Rectal smooth muscle tissue (tissue), 1 donor: ENCODE data around the gene ACKR4.
"Not testable (repeated sequence)": the region's sequence is repeated elsewhere in the genome, so short reads cannot be mapped to it uniquely, and the experiment has no call there.

Experiments
- H3K27ac ChIP-seq: one replicate; pipeline ENCODE4 v1.7.0; 2013; ENCODE audit warnings: low read depth, low read length, inconsistent platforms
- H3K27me3 ChIP-seq: one replicate; pipeline ENCODE4 v1.7.0; 2013; ENCODE audit warnings: low read length; ENCODE audit not compliant: control insufficient read depth, insufficient read depth
- H3K36me3 ChIP-seq: one replicate; pipeline ENCODE4 v1.7.0; 2013; ENCODE audit warnings: low read length; ENCODE audit not compliant: control insufficient read depth, insufficient read depth
- H3K4me1 ChIP-seq: one replicate; pipeline ENCODE4 v1.7.0; 2013; ENCODE audit warnings: low read length; ENCODE audit not compliant: control insufficient read depth, insufficient read depth
- H3K4me3 ChIP-seq: one replicate; pipeline ENCODE4 v1.7.0; 2013; ENCODE audit warnings: low read length
- H3K9ac ChIP-seq: one replicate; pipeline ENCODE4 v1.7.0; 2013; ENCODE audit warnings: low read length

The ACKR4 gene

DNA sequence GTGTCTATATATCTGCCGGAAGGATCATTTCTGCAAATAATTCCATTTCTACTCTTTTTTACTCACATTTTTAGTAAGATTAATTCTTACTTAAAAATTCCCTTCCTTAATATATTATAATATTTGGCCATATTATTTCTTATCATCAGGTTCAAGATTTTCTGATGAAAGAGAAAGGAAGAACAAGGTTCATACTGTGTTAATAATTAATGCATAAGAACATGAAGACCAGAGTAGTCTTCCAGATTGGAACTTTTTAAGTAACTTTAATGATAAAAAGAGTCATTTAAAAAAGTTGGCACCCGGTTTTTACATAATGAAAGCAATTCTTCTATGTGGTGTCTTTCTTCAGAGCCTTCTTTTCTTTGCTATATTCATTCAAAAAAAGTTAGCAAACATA lies 590 bp downstream of the ACKR4 start:
- Histone ChIP-seq H3K27ac (no peak overlapping the region), H3K4me1 (no peaks in the 10 kb centered on the region), H3K27me3 (no peaks in the 10 kb centered on the region), H3K9ac (no peak overlapping the region), H3K36me3 (no peaks in the 10 kb centered on the region), H3K4me3 (no peak overlapping the region)

GRCh38 chr3:132598181-132598580 lies 1.1 kb downstream of the ACKR4 start:
- Histone ChIP-seq H3K4me1 (no peaks in the 10 kb centered on the region), H3K27me3 (no peaks in the 10 kb centered on the region), H3K9ac (no peak overlapping the region), H3K4me3 (no peak overlapping the region), H3K36me3 (peaks cover 3% of the 10 kb centered on the region), H3K27ac (no peak overlapping the region)

GRCh38 chr3:132600614-132601013 lies 3.5 kb downstream of the ACKR4 start:
- H3K36me3 ChIP-seq, H3K27ac ChIP-seq, H3K4me3 ChIP-seq, H3K4me1 ChIP-seq, H3K27me3 ChIP-seq, H3K9ac ChIP-seq: not testable (repeated sequence)

- Histone ChIP-seq H3K36me3 (peaks cover 3% of the 10 kb centered on the region), H3K9ac (no peak overlapping the region), H3K27ac (no peak overlapping the region), H3K4me3 (no peak overlapping the region), H3K27me3 (no peaks in the 10 kb centered on the region), H3K4me1 (peaks cover 5% of the 10 kb centered on the region)
Observed at GRCh38 chr3:132605374-132605792, 8.3 kb downstream of the ACKR4 start.

- H3K27me3 ChIP-seq, result no peaks in the 10 kb centered on the region
- no peak overlapping the region for H3K9ac ChIP-seq
- H3K36me3 ChIP-seq, result peaks cover 3% of the 10 kb centered on the region
- H3K4me3 ChIP-seq, result no peak overlapping the region
- peaks cover 5% of the 10 kb centered on the region for H3K4me1 ChIP-seq
- H3K27ac ChIP-seq, result no peak overlapping the region
Observed at GRCh38 chr3:132606085-132606484, 9.0 kb downstream of the ACKR4 start.

- H3K36me3 ChIP-seq, H3K9ac ChIP-seq, H3K4me1 ChIP-seq, H3K27ac ChIP-seq, H3K4me3 ChIP-seq, H3K27me3 ChIP-seq: not testable (repeated sequence)
Observed at GRCh38 chr3:132606620-132607019, 9.6 kb downstream of the ACKR4 start.

- not testable (repeated sequence) for H3K27me3 ChIP-seq, H3K36me3 ChIP-seq, H3K9ac ChIP-seq, H3K4me1 ChIP-seq, H3K27ac ChIP-seq, H3K4me3 ChIP-seq
Observed at GRCh38 chr3:132615301-132615700, 18.2 kb downstream of the ACKR4 start.

DNA sequence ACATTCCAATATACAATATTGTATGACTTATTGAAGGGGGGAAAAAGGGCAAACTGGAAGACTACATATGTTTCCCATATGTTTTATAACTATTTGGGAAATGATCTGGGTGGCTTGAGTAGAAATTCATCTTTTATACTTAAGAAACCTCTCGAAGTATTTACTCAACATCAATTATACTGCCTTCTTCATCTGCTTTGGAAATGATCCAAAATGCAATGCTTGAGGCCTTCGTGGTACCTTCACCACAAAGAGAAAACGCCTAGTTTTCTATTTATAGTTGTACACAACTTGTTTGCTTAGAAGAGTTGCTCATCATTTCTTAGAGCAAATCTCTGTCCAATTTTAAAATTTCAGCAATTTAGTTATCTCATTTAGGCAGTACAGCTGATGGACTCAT lies 18.8 kb downstream of the ACKR4 start:
- H3K36me3 ChIP-seq, result no peaks in the 10 kb centered on the region
- no peak overlapping the region for H3K27ac ChIP-seq
- no peaks in the 10 kb centered on the region for H3K4me1 ChIP-seq

GRCh38 chr3:132616780-132617179 lies 19.7 kb downstream of the ACKR4 start:
- Histone ChIP-seq H3K9ac (no peak overlapping the region), H3K4me3 (no peak overlapping the region), H3K4me1 (no peaks in the 10 kb centered on the region), H3K27me3 (no peaks in the 10 kb centered on the region), H3K36me3 (no peaks in the 10 kb centered on the region), H3K27ac (no peak overlapping the region)

More for the DNA sequence above, 18.8 kb downstream of the ACKR4 start:
- no peak overlapping the region for H3K4me3 ChIP-seq
- no peaks in the 10 kb centered on the region for H3K27me3 ChIP-seq
- no peak overlapping the region for H3K9ac ChIP-seq

GRCh38 chr3:132622148-132622547 lies 25.1 kb downstream of the ACKR4 start:
- no peak overlapping the region for H3K4me3 ChIP-seq
- H3K4me1 ChIP-seq, result no peaks in the 10 kb centered on the region
- no peak overlapping the region for H3K27ac ChIP-seq
- H3K36me3 ChIP-seq, result peaks cover 5% of the 10 kb centered on the region
- H3K27me3 ChIP-seq, result no peaks in the 10 kb centered on the region
- no peak overlapping the region for H3K9ac ChIP-seq

DNA sequence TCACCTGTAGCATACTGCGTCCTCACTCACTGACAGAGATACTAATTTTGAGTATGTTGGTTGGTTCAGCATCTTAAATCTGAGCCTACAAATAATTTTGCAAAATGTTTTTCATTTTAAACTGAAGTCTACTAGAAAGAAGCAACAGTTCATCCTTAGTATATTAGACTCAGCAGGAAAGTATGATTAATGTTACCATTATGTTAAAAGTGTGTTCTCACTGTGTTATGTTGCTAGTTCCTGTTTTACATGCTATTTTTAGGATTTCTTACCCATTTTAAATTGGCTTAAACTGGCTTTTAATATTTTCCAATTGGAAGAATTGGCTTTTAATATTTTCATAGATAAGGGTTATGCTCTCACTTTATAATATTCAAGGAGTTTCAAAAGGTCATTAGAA lies 25.7 kb downstream of the ACKR4 start:
- H3K4me1 ChIP-seq, result no peaks in the 10 kb centered on the region
- no peak overlapping the region for H3K4me3 ChIP-seq
- H3K9ac ChIP-seq, result no peak overlapping the region
- H3K27me3 ChIP-seq, result no peaks in the 10 kb centered on the region
- no peak overlapping the region for H3K27ac ChIP-seq
- H3K36me3 ChIP-seq, result peaks cover 6% of the 10 kb centered on the region

GRCh38 chr3:132623646-132624045 lies 26.6 kb downstream of the ACKR4 start:
- Histone ChIP-seq H3K36me3 (peaks cover 6% of the 10 kb centered on the region), H3K9ac (no peak overlapping the region), H3K27me3 (no peaks in the 10 kb centered on the region), H3K4me3 (no peak overlapping the region), H3K27ac (no peak overlapping the region), H3K4me1 (no peaks in the 10 kb centered on the region)

DNA sequence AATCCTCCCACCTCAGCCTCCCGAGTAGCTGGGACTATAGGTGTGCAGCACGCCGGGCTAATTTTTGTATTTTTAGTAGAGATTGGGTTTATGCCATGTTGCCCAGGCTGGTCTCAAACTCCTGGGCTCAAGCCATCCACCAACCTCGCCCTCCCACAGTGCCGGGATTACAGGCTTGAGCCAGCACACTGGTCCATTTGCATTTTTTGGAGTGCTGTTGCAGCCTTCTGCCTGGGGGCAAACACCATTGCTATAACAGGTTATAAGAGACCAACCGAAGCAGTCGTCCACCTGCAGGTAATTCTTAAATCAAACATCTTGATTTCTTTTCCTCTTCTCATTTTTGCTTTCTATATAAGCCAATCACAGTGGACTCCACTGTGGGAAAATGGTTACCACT lies 27.7 kb downstream of the ACKR4 start:
- H3K36me3 ChIP-seq, result peaks cover 6% of the 10 kb centered on the region
- no peak overlapping the region for H3K4me3 ChIP-seq
- no peak overlapping the region for H3K27ac ChIP-seq
- no peak overlapping the region for H3K9ac ChIP-seq
- H3K27me3 ChIP-seq, result no peaks in the 10 kb centered on the region
- H3K4me1 ChIP-seq, result no peaks in the 10 kb centered on the region
